ENCODE measurements around the gene TENM3. TPM values are rescaled to one million over a fixed set of nuclear protein-coding genes. Genes with fewer than 3 reads are reported as not detected.

The TENM3 gene
- total RNA-seq, 1 donor = 24.2 TPM

- no peak for DNase-seq (ENCODE audit: low read depth)
- TF ChIP-seq CTCF (IDR thresholded peaks at IDR 0.05; ENCODE audit: insufficient read depth, low read depth, low read length) = no peak
Measured at GRCh38 chr4:182574706-182575105, 331.5 kb downstream of the TENM3 start.

GRCh38 chr4:182575225-182575624, 332.0 kb downstream of the TENM3 start:
- H3K4me3 ChIP-seq (ENCODE audit: low read depth, low read length) = no peak overlapping the region
- no peak for TF ChIP-seq CTCF (IDR thresholded peaks at IDR 0.05; ENCODE audit: insufficient read depth, low read depth, low read length)
- no peak for DNase-seq (ENCODE audit: low read depth)

More at GRCh38 chr4:182574706-182575105, 331.5 kb downstream of the TENM3 start:
- H3K4me3 ChIP-seq (ENCODE audit: low read depth, low read length) = no peak overlapping the region

GRCh38 chr4:182576601-182577289, 333.5 kb downstream of the TENM3 start:
- no peak for DNase-seq (ENCODE audit: low read depth)
- TF ChIP-seq CTCF (IDR thresholded peaks at IDR 0.05; ENCODE audit: insufficient read depth, low read depth, low read length) = no peak
- no peak overlapping the region for H3K4me3 ChIP-seq (ENCODE audit: low read depth, low read length)

- TF ChIP-seq CTCF (IDR thresholded peaks at IDR 0.05; ENCODE audit: insufficient read depth, low read depth, low read length) = no peak
Measured at GRCh38 chr4:182577411-182577810, 334.2 kb downstream of the TENM3 start.

GRCh38 chr4:182578402-182578801, 335.2 kb downstream of the TENM3 start:
- peak; percentile 33 for DNase-seq (ENCODE audit: low read depth)
- no peak overlapping the region for H3K4me3 ChIP-seq (ENCODE audit: low read depth, low read length)
- TF ChIP-seq CTCF (IDR thresholded peaks at IDR 0.05; ENCODE audit: insufficient read depth, low read depth, low read length) = no peak

More at GRCh38 chr4:182577411-182577810, 334.2 kb downstream of the TENM3 start:
- no peak for DNase-seq (ENCODE audit: low read depth)
- no peak overlapping the region for H3K4me3 ChIP-seq (ENCODE audit: low read depth, low read length)

- no peak for DNase-seq (ENCODE audit: low read depth)
- H3K4me3 ChIP-seq (ENCODE audit: low read depth, low read length) = no peak overlapping the region
- no peak for TF ChIP-seq CTCF (IDR thresholded peaks at IDR 0.05; ENCODE audit: insufficient read depth, low read depth, low read length)
Measured at GRCh38 chr4:182582245-182582644, 339.0 kb downstream of the TENM3 start.
